ENCODE data around the gene SIN3A. TPM values are rescaled to one million over a fixed set of nuclear protein-coding genes. Genes with fewer than 3 reads are reported as not detected.
"Not testable (repeated sequence)": the region's sequence is repeated elsewhere in the genome, so short reads cannot be mapped to it uniquely, and the experiment has no call there.

SIN3A gene
- total RNA-seq, 4 donors from 2014 or later, result 51.4 to 146 (median 84.2) TPM

- peak in 1 of 2 donors; percentile 24 for DNase-seq
- Histone ChIP-seq H3K4me1 (peaks cover 6 to 12% of the 10 kb centered on the region in 2 donors), H3K4me3 (replicated peaks in 1 of 3) (no peak overlapping the region), H3K9me3 (no peaks in the 10 kb centered on the region), H3K27ac (no peak overlapping the region), H3K36me3 (peaks cover 0 to 4% of the 10 kb centered on the region in 2 donors), H3K27me3 (no peaks in the 10 kb centered on the region)
- intact Hi-C loops (cut with DNase I), result no loop called here
- no peak for TF ChIP-seq CTCF (IDR thresholded peaks at IDR 0.05)
- 69 to 86% methylated on average over 9 of the region's 9 CpGs for WGBS, 2 donors
Measured at GRCh38 chr15:75349851-75350588, 101.5 kb downstream of the SIN3A start.

GRCh38 chr15:75349351-75349669, 102.2 kb downstream of the SIN3A start:
- WGBS, 2 donors, result 95 to 97% methylated on average over 5 to 8 of the region's 8 CpGs
- H3K27ac ChIP-seq; intact Hi-C loops (cut with DNase I); H3K36me3 ChIP-seq; H3K4me3 ChIP-seq (replicated peaks in 1 of 3); DNase-seq; H3K9me3 ChIP-seq; H3K27me3 ChIP-seq: not testable (repeated sequence)
- H3K4me1 ChIP-seq, result peaks cover 6 to 12% of the 10 kb centered on the region in 2 donors

- Histone ChIP-seq H3K27ac (peak overlapping the region in 1 of 3 donors; percentile 35), H3K27me3 (no peaks in the 10 kb centered on the region), H3K9me3 (no peaks in the 10 kb centered on the region), H3K4me1 (peaks cover 6 to 12% of the 10 kb centered on the region in 2 donors), H3K4me3 (replicated peaks in 1 of 3) (peak overlapping the region; percentile 60 to 89 (median 87)), H3K36me3 (no peaks in the 10 kb centered on the region)
- 41 to 44% methylated on average over 25 to 38 of the region's 46 CpGs for WGBS, 2 donors
- DNase-seq, result peak; percentile 36 to 43
- intact Hi-C loops (cut with DNase I), result no loop called here
- TF ChIP-seq POLR2A (IDR thresholded peaks at IDR 0.05) (no peak), CTCF (IDR thresholded peaks at IDR 0.05) (no peak)
Measured at GRCh38 chr15:75348562-75349350, 102.7 kb downstream of the SIN3A start.

GRCh38 chr15:75348034-75348561, 103.4 kb downstream of the SIN3A start:
- intact Hi-C loops (cut with DNase I), result no loop called here
- no peaks in the 10 kb centered on the region for H3K36me3 ChIP-seq
- peak; percentile 23 to 29 for DNase-seq
- peaks cover 6 to 12% of the 10 kb centered on the region in 2 donors for H3K4me1 ChIP-seq
- 1 to 4% methylated on average over 8 to 17 of the region's 45 CpGs for WGBS, 2 donors
- no peaks in the 10 kb centered on the region for H3K27me3 ChIP-seq
- no peak for TF ChIP-seq CTCF (IDR thresholded peaks at IDR 0.05)
- no peak for TF ChIP-seq POLR2A (IDR thresholded peaks at IDR 0.05)
- peak overlapping the region; percentile 60 to 89 (median 87) for H3K4me3 ChIP-seq (replicated peaks in 1 of 3)
- no peaks in the 10 kb centered on the region for H3K9me3 ChIP-seq
- H3K27ac ChIP-seq, result peak overlapping the region in 2 of 3 donors; percentile 35 to 53

- Histone ChIP-seq H3K36me3 (no peaks in the 10 kb centered on the region), H3K27me3 (no peaks in the 10 kb centered on the region), H3K27ac (peak overlapping the region; percentile 34 to 53 (median 35)), H3K4me1 (peaks cover 6 to 12% of the 10 kb centered on the region in 2 donors), H3K4me3 (replicated peaks in 1 of 3) (peak overlapping the region; percentile 60 to 89 (median 87)), H3K9me3 (no peaks in the 10 kb centered on the region)
- peak; percentile 51 to 57 for DNase-seq
- TF ChIP-seq CTCF (IDR thresholded peaks at IDR 0.05), result no peak
- peak in 1 of 2 donors; percentile 19 for TF ChIP-seq POLR2A (IDR thresholded peaks at IDR 0.05)
- 1% methylated on average over 18 to 19 of the region's 65 CpGs for WGBS, 2 donors
- intact Hi-C loops (cut with DNase I), result no loop called here
Measured at GRCh38 chr15:75347222-75348033, 104.1 kb downstream of the SIN3A start.
